AG10803 (cell line): ENCODE results near the gene ADCY10.
"Not testable (repeated sequence)": the region's sequence is repeated elsewhere in the genome, so short reads cannot be mapped to it uniquely, and the experiment has no call there.

Source experiments
- DNase-seq: peaks from one replicate; pipeline ENCODE4 v3.0.0; 2010; ENCODE audit warnings: low read depth
- H3K4me3 ChIP-seq: 2 replicates; pipeline ENCODE4 v1.5.1; 2011; ENCODE audit warnings: mild to moderate bottlenecking, low read length, control low read depth
- CTCF ChIP-seq: conservative IDR thresholded peaks from 2 replicates; pipeline ENCODE4 v1.5.1; 2011; ENCODE audit warnings: mild to moderate bottlenecking, low read length, control low read depth, inconsistent platforms

Gene ADCY10

GRCh38 chr1:167881786-167882185 is 32.1 kb downstream of the ADCY10 start:
- H3K4me3 ChIP-seq: no peak overlapping the region
- no peak for DNase-seq
- no peak for TF ChIP-seq CTCF

- no peak overlapping the region for H3K4me3 ChIP-seq
- no peak for DNase-seq
- TF ChIP-seq CTCF: no peak
These were observed 32.9 kb downstream of the ADCY10 start for GRCh38 chr1:167881069-167881468.

- no peak for DNase-seq
- TF ChIP-seq CTCF: no peak
- H3K4me3 ChIP-seq: no peak overlapping the region
These were observed 33.3 kb downstream of the ADCY10 start for GRCh38 chr1:167880580-167881021.

DNA sequence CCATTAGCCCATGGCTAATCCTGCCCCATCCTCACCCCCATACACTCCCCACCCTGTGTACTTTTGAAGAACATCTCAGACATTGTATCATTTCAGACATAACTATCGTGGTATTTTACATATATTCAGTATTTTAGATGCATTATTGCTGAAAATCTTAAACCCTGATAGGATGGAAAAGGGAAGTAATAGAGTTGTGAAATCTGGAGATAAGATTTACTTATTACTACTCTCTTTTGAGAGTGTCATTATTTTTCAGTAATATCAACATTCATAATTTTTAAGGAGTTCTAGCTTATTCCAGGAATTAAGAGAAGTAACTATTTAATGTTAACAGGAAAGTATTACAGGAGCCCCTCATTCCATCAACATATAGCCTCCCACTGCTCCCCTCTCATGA is 34.4 kb downstream of the ADCY10 start:
- H3K4me3 ChIP-seq: no peak overlapping the region
- no peak for TF ChIP-seq CTCF
- DNase-seq: no peak

DNA sequence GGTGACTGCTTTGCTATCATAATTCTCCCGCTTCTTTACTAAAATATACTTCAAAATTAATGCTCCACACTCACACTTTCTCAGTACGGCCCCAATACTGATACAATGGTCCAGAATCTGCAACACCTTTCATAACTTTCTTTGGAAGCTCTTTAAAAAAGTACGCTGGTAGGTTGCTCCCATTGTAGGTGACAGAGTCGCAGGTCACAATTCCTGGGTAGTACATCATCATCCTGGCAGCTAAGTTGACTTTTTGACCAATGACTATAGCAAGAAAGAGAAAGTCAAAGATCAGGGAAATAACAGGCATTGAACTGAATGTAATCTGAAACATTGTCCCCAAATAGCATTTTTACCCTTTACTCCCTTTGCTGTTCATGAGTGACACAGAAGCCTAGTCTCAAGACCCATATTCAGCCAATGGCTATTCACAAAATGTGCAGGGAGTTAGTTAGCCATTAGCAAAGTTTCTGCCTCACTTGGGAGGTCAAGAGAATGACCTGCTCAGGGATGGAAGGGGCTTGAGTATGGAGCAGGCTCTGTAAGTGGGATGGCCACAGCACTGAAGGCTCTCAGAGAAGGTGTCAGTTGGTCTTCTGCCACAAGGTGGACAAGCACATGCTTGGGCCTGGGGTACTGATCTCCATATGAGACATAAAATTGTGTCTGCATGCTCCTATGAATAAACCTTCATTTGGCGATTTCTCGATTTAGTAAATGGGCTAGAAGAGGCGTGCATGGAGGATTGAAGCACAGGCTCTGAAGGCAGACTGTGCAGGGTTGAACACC is 35.4 kb downstream of the ADCY10 start:
- TF ChIP-seq CTCF: no peak
- DNase-seq: no peak

GRCh38 chr1:167876597-167877175 is 37.2 kb downstream of the ADCY10 start:
- TF ChIP-seq CTCF: no peak
- DNase-seq: no peak
- H3K4me3 ChIP-seq: no peak overlapping the region

More for the DNA sequence above, 35.4 kb downstream of the ADCY10 start:
- H3K4me3 ChIP-seq: no peak overlapping the region

DNA sequence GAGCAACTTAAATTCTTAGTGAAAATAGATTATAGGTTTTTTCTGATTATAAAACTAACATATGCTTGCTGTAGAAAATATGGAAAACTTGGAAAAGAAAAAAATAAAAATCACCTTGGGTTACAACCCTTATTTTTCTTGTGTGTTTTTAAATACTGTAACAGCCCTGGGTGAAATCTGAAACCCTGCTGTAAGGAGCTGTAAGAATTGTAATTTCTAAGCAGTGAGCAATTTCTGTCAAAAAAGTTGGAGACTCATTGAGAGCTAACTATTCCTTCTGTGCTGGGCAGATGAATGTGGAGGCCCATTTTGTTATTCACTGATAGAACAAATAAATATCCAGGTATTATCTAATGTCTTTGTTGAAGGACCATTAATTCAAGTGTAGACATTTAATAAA is 42.6 kb downstream of the ADCY10 start:
- peak; percentile 27 for DNase-seq

GRCh38 chr1:167869157-167870001 is 44.6 kb downstream of the ADCY10 start:
- DNase-seq, H3K4me3 ChIP-seq: not testable (repeated sequence)

More for the DNA sequence above, 42.6 kb downstream of the ADCY10 start:
- no peak overlapping the region for H3K4me3 ChIP-seq
- TF ChIP-seq CTCF: no peak

- DNase-seq: not testable (repeated sequence)
These were observed 47.1 kb downstream of the ADCY10 start for GRCh38 chr1:167866739-167867414.

DNA sequence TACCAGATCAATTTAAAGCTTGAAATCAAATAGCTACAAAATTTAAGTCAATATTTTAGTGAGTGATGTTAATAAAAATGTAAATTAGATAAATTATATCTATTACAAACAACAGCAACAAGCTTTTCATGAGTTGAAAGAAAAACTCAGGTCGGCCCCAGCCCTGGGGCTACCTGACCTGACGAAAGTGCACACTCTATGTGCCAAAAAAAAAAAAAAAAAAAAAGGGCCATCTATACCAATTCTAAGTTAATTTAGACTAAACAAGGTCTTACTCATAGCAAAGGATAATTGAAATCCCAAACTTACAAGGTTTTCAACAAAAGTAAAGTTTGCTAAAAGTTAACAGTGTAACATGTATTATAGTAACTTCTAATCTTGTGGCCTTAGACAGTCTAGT is 47.6 kb downstream of the ADCY10 start:
- DNase-seq, H3K4me3 ChIP-seq: not testable (repeated sequence)

More at GRCh38 chr1:167866739-167867414, 47.1 kb downstream of the ADCY10 start:
- not testable (repeated sequence) for H3K4me3 ChIP-seq
